Measurements from ENCODE around the gene AHRR.
"Not testable (repeated sequence)": the region's sequence is repeated elsewhere in the genome, so short reads cannot be mapped to it uniquely, and the experiment has no call there.

Gene AHRR

DNA sequence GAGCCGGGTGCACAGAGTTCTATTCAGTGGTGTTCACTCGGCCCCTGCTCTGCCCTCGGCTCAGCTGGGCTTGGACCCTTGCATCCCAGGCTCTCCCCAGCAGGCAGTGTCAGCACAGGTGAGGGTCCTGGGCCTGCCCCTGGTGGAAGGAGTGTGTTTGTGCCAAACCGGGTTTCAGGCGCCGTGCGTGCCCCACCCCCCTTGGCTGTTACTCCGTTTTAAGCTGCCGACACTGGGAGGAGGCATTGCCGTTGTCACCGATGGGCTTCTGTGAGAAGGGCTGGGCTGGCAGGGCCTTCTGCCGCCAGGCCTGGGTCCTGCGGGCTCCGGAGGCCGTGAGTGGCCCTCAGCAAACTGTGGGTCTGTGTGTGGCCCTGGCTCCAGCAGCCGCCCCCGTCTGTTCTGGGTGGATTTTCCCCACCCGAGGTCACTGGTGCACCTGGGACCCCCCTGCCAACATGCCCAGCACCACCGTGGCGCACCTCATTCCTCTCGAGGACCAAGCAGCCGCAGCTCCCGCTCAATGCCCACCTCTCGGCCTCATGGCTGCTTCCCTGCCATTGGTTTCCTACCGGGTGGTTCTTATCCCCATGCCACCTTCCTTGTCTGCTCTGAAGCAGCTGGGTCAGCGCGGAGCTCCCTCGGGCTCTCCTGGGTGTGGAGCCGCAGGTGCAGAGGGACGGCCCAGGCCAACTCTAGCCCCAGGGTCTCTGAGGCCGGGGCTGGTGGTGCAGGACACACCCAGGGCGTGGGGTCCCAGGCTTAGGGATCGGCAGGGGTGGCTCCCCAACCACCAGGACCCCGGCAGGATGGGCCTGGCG lies 77.2 kb downstream of the AHRR start:
- DNase-seq = no peak

DNA sequence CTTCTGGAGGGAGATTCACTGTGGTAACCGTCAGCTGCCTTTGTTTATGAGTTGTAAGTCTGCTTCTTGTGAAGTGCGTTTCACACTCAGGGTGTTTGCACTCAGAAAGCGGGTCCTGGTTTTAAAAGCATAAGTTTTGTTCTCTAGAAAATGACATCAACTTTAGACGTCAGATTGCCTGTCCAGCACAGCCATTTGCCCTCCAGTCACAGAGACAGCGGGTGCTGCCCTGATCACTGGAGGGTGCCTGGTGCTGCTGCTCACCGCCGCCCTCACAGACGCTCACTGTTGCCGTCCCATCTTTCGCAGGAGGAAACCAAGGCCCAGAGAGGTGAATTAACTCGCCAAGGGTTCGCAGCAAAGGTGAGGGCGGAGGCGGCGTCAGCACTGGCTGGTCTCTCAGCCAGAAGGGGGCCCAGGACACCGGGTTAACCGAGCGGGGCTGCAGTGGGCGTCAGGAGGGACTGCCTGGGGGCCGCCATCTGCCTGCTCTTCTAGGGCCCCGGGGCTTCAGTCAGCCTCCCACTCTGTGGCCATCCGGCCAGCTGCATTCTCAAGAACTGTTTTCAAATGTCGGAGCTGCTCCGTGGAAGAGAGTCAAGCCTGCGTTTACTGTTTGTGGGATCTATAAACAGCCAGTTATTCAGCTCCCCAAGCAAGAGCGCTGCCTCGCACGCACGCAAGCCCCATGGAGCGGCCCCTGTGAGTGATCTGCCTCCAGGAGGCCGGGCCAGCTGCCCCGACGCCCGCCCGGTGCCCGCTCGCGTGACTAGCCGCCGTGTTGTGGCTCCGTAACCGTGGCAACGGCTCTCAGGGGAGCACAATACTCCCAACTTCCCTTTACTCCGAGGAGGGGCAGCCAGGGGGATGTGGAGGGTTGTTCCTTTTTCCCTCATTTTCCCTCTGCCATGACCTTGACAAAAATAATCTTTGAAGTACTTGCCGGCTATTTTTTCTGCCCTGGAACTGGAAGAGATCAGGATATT lies 78.1 kb downstream of the AHRR start:
- DNase-seq = peak; percentile 60 to 71

DNA sequence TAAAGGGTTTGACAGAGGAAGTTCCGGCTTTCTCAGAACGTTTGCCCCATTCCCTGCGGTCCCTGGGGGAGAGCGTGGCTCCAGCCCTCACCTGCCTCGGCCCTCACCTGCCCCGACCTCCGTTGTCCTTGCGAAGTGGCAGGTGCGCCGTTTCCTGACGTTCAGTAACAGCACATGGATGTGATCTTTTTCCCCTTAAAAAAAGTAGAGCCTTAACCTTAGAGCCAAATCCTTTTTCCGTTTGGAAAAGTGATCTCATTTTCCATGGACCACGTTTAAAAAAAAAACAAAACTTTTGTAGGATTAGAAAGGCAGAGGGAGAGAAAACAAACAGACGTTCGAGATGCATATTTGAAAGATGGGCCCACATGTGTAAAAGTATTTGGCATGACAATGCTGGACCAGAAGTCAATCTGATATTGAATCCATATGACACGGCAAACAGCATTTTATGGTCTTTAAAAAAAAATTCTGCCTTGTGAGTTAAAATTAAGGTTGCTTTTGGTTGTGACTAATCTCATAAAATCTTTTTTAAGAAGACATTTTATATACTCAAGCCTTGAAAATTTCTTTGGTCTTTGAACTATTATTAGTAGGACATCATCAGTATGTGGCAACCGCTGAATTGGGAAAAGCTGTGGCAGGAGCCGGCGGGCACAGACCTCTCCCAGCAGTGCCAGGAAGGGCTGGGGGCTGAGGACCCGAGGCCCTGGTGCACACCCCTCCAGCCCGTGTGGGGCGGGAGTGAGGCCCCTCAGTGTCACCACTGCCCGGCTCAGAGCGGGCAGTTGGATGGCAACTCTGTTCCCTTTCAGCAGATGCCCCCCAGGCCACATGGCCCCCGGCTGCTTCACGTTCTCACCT lies 79.0 kb downstream of the AHRR start:
- no peak for DNase-seq

GRCh38 chr5:401146-402034 lies 79.9 kb downstream of the AHRR start:
- DNase-seq = no peak

- DNase-seq = not testable (repeated sequence)
Measured at GRCh38 chr5:402219-402614, 80.7 kb downstream of the AHRR start.

DNA sequence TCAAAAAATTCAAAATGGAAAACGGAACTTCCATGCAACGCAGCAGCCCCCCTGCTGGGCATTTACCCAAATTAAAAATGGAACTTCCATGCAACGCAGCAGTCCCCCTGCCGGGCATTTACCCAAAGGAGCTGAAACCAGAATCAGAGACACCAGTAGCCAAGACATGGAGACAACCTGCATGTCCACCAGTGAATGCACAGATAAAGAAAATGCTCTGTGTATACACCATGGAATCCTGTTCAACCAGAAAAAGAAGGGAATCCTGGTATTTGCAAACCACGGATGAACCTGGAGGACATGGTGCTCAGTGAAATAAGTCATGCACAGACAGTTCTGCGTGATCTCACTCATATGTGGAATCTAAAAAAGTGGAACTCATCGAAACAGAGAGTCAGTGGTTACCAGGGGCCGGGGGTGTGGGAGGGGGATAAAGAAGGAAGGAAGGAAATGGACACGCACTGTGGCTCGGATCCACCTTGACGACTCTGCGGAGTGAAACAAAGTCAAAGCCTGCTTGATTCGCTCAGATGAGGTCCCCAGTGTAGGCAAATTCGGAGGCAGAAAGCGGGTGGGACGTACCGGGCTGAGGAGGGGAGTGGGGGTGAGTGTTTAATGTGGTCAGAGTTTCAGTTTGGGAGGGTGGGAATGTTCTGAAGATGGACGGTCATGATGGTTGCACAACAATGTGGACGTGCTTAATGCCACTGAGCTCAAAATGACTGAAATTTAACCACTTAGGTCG lies 81.3 kb downstream of the AHRR start:
- DNase-seq = peak; percentile 50 to 60

GRCh38 chr5:403995-404394 lies 82.5 kb downstream of the AHRR start:
- no peak for DNase-seq

- DNase-seq = no peak
Measured at GRCh38 chr5:404666-405241, 83.2 kb downstream of the AHRR start.

GRCh38 chr5:405421-405820 lies 83.9 kb downstream of the AHRR start:
- DNase-seq = no peak

GRCh38 chr5:406041-406440 lies 84.5 kb downstream of the AHRR start:
- no peak for DNase-seq

- no peak for DNase-seq
Measured at GRCh38 chr5:407051-407450, 85.5 kb downstream of the AHRR start.

GRCh38 chr5:407801-408268 lies 86.3 kb downstream of the AHRR start:
- no peak for DNase-seq

DNA sequence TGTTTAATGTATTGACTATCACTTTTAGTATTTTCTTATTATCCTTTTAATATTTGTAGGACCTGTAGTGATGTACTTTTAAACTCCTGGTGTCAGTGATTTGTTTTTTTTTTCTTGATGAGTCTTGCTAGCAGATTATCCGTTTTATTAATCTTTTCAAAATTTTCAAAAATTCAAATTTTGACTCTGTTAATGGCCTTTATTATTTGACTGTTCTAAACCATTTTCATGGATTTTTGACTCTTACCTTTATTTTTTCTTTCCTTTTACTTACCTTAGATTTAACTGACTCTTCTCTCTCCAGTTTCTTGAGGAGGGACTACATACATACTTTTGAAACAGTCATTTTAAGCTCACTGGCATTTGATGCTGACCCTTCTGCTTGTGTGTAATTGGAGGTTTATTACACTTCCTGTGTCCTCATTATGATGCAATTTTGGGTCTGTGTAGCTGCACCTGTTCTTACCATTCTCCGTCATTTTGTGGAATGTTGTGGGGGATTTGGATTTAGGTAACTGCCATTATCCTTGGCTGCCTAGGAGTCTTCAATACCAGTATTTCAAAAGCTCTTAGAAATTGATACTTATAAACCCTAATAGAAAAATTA lies 89.5 kb downstream of the AHRR start:
- DNase-seq = no peak

GRCh38 chr5:411728-412127 lies 90.2 kb downstream of the AHRR start:
- peak; percentile 56 to 62 for DNase-seq

GRCh38 chr5:414991-415927 lies 93.7 kb downstream of the AHRR start:
- not testable (repeated sequence) for DNase-seq

- DNase-seq = no peak
Measured at GRCh38 chr5:415928-416635, 94.6 kb downstream of the AHRR start.

- no peak for DNase-seq
Measured at GRCh38 chr5:416636-416960, 95.1 kb downstream of the AHRR start.
